Measurements from ENCODE around the gene FNDC3B.

DNA sequence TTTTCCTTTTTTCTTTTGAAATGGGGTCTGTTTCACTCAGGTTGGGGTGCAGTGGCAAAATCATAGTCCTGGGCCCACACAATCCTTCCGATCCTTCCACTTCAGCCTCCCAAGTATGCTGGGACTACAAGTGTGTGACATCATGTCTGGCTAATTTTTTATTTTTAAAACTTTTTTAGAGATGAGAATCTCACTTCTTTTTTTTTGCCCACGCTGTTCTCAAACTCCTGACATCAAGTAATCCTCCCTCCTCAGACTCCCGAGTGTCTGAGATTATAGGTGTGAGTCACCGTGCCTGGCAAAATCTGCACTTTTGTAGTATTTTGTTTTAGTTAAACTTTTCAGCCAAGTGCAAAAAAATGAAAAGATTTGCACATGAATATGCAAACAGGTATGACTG is 171.0 kb downstream of the FNDC3B start:
- TF ChIP-seq, protein P1, sequence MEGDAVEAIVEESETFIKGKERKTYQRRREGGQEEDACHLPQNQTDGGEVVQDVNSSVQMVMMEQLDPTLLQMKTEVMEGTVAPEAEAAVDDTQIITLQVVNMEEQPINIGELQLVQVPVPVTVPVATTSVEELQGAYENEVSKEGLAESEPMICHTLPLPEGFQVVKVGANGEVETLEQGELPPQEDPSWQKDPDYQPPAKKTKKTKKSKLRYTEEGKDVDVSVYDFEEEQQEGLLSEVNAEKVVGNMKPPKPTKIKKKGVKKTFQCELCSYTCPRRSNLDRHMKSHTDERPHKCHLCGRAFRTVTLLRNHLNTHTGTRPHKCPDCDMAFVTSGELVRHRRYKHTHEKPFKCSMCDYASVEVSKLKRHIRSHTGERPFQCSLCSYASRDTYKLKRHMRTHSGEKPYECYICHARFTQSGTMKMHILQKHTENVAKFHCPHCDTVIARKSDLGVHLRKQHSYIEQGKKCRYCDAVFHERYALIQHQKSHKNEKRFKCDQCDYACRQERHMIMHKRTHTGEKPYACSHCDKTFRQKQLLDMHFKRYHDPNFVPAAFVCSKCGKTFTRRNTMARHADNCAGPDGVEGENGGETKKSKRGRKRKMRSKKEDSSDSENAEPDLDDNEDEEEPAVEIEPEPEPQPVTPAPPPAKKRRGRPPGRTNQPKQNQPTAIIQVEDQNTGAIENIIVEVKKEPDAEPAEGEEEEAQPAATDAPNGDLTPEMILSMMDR (IDR thresholded peaks at IDR 0.05), result no peak
- no peak for TF ChIP-seq SIN3A (IDR thresholded peaks at IDR 0.05; ENCODE audit: borderline replicate concordance, insufficient read depth, low read depth, low read length)
- TF ChIP-seq, protein P2, sequence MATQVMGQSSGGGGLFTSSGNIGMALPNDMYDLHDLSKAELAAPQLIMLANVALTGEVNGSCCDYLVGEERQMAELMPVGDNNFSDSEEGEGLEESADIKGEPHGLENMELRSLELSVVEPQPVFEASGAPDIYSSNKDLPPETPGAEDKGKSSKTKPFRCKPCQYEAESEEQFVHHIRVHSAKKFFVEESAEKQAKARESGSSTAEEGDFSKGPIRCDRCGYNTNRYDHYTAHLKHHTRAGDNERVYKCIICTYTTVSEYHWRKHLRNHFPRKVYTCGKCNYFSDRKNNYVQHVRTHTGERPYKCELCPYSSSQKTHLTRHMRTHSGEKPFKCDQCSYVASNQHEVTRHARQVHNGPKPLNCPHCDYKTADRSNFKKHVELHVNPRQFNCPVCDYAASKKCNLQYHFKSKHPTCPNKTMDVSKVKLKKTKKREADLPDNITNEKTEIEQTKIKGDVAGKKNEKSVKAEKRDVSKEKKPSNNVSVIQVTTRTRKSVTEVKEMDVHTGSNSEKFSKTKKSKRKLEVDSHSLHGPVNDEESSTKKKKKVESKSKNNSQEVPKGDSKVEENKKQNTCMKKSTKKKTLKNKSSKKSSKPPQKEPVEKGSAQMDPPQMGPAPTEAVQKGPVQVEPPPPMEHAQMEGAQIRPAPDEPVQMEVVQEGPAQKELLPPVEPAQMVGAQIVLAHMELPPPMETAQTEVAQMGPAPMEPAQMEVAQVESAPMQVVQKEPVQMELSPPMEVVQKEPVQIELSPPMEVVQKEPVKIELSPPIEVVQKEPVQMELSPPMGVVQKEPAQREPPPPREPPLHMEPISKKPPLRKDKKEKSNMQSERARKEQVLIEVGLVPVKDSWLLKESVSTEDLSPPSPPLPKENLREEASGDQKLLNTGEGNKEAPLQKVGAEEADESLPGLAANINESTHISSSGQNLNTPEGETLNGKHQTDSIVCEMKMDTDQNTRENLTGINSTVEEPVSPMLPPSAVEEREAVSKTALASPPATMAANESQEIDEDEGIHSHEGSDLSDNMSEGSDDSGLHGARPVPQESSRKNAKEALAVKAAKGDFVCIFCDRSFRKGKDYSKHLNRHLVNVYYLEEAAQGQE (IDR thresholded peaks at IDR 0.05; ENCODE audit: insufficient read depth in 1 of 2, low read depth in 2 of 2, low read length in 1 of 2), result no peak
